Neuron (in vitro differentiated cells): ENCODE data around the gene CSRP2.

Source experiments
- H2AFZ ChIP-seq: one replicate; pipeline ENCODE4 v1.6.1; 2013; ENCODE audit warnings: low read depth, mild to moderate bottlenecking, inconsistent platforms, low read length, moderate library complexity
- H3K27me3 ChIP-seq: one replicate; pipeline ENCODE4 v1.6.1; 2013; ENCODE audit warnings: low read length; ENCODE audit not compliant: insufficient read depth
- H3K36me3 ChIP-seq: one replicate; pipeline ENCODE4 v1.6.1; 2013; ENCODE audit warnings: low read length; ENCODE audit not compliant: insufficient read depth
- H3K4me1 ChIP-seq: one replicate; pipeline ENCODE4 v1.6.1; 2013; ENCODE audit warnings: low read length; ENCODE audit not compliant: insufficient read depth
- H3K4me3 ChIP-seq: 2 replicates; pipeline ENCODE4 v1.5.1; 2013; ENCODE audit warnings: mild to moderate bottlenecking, low read length, moderate library complexity
- H3K9me3 ChIP-seq: one replicate; pipeline ENCODE4 v1.6.1; 2013; ENCODE audit warnings: low read length

The CSRP2 gene

DNA sequence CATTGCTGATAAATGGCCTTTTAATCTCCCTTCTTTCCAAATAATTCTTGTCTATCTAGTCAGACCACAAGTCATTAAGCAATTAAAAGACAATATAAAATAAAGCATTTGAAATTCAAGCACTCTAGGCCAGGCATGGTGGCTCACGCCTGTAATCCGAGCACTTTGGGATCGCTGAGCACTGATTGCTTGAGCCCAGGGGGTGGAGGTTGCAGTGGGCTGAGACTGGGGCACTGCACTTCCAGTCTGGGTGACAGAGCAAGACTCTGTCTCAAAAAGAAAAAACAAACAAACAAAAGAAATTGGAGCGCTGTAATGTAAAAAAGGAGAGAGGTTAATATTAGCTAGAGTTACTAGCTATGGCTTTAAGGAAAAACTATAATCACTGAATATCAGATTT, 30.5 kb upstream of the CSRP2 start:
- no peaks in the 10 kb centered on the region for H3K36me3 ChIP-seq
- H3K27me3 ChIP-seq: no peaks in the 10 kb centered on the region
- no peak overlapping the region for H3K4me3 ChIP-seq
- H2AFZ ChIP-seq: no peak overlapping the region
- no peaks in the 10 kb centered on the region for H3K9me3 ChIP-seq
- H3K4me1 ChIP-seq: no peaks in the 10 kb centered on the region

DNA sequence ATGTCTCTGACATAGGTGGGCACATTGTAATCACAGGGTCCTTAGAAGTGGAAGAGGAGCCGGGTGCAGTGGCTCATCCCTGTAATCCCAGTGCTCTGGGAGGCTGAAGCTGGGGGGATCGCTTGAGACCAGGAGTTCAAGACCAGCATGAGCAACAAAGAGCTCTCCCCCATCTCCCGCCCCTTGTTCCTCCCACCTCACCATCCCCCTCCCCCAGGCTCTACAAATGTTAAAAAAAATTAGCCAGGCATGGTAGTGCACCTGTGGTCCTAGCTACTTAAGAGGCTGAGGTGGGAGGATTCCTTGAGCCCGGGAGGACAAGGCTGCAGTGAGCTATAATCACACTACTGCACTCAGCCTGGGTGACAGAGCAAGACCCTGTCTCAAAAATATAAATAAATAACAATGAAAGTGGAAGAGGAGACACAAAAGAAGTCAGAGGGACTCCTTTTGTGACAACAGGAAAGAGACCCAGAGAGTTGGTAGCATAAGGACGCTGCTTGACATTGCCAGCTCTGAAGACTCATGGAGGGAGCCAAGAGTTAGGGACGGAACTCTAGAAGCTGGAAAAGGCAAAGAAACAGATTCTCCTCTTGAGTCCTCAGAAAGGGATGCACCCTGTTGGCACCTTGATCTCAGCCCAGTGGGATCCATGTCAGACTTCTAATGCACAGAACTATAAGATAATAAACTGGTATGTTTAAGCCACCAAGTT, 29.6 kb upstream of the CSRP2 start:
- no peak overlapping the region for H2AFZ ChIP-seq
- no peaks in the 10 kb centered on the region for H3K9me3 ChIP-seq
- H3K27me3 ChIP-seq: no peaks in the 10 kb centered on the region
- no peaks in the 10 kb centered on the region for H3K4me1 ChIP-seq
- H3K4me3 ChIP-seq: no peak overlapping the region
- no peaks in the 10 kb centered on the region for H3K36me3 ChIP-seq

DNA sequence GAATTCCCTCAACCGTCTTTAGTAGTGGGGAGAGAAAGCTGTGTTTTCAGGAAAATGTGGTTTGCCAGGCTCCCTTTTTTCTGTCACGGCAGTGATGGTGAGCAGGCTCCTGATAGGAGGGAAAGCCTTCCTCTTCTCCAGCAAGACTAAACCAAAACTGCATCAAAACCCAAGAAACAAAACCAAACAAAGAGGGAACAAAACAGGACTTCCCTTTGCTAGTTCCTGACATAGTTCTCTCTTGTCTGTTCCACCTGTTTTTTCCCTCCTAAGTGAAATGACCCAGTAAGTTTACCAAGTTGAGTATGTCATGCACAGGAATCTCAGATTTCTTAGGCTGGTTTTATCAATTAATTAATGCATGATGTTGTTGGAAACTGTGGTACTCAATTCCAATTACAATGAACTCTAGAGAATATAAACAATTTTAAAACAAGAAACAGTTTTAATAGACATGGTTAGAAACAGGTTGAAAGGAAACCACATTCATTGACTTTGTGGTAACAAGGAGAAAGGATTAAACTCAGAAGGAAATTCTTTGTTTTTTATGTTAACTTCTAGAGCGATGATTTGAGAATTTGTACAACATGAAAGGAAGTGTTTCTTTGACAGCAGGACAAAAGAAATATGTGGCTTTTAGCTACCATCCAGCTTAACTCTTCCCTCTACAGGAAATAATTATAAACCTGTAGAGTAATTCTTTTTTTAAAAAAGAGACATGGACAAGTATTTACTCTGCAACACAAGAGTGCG, 23.0 kb upstream of the CSRP2 start:
- H3K4me1 ChIP-seq: no peaks in the 10 kb centered on the region

DNA sequence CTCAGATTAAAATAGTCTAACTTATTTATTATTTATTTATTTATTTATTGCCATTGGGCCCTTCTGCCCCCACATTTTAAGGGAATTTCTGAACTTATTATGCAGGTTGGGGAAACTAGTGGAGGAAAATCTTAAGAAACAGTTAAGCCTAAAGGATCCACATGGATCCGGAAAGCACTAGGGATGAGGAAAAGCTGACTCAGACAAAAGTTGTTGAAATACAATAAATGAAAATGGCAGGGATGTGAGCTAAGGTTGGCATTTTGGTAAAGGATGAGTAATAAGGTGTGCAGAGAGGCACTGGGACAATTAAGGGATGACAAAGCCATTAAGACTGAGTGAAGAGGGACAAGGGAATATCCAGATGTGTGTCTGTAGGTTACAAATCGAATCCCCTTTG, 20.7 kb upstream of the CSRP2 start:
- H2AFZ ChIP-seq: no peak overlapping the region
- no peaks in the 10 kb centered on the region for H3K9me3 ChIP-seq
- no peaks in the 10 kb centered on the region for H3K36me3 ChIP-seq
- H3K4me3 ChIP-seq: no peak overlapping the region
- H3K4me1 ChIP-seq: no peaks in the 10 kb centered on the region
- no peaks in the 10 kb centered on the region for H3K27me3 ChIP-seq

More for the DNA sequence above, 23.0 kb upstream of the CSRP2 start:
- Histone ChIP-seq H3K4me3 (no peak overlapping the region), H3K9me3 (no peaks in the 10 kb centered on the region), H3K36me3 (no peaks in the 10 kb centered on the region), H3K27me3 (no peaks in the 10 kb centered on the region), H2AFZ (no peak overlapping the region)

DNA sequence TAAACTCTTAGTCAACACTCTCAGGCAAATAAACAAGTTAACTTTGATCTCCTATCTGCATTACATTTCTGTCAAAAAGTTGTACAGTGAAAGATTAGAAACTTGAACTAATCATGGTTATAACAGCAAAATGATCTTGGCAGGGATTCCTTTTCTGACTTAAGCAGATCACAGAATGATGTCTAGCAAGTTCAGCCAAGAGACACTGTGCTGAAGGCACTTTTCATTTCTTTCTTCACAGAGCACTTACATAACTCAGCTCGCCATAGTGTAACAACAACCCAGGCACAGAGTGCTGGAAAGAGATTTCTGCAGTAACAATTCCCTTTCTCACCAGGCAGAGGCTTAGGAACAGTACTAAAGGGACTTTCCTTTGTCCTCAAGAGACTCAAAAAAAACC, 19.6 kb upstream of the CSRP2 start:
- no peaks in the 10 kb centered on the region for H3K36me3 ChIP-seq
- H2AFZ ChIP-seq: no peak overlapping the region
- no peaks in the 10 kb centered on the region for H3K9me3 ChIP-seq
- no peak overlapping the region for H3K4me3 ChIP-seq
- no peaks in the 10 kb centered on the region for H3K4me1 ChIP-seq
- H3K27me3 ChIP-seq: no peaks in the 10 kb centered on the region

DNA sequence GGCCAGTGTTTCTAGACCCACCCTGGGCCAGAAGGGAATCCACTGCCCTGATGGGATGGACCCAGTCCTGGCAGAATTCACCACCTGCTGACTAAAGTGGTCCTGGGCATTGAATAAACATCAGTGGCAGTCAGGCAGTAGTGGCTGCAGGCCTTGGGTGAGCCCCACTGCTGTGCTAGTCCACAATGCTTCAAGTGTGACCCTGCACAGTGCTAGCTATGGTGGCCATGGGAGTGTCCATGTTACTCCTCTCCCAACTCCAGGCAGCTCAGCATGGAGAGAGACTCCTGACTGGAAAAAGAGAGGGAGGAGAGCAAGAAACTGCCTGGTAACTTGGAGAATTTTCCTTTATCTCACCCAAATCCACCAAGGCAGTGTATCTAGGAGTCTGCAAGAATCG, 17.5 kb upstream of the CSRP2 start:
- Histone ChIP-seq H3K4me3 (no peak overlapping the region), H2AFZ (no peak overlapping the region), H3K4me1 (no peaks in the 10 kb centered on the region), H3K36me3 (no peaks in the 10 kb centered on the region), H3K9me3 (no peaks in the 10 kb centered on the region), H3K27me3 (no peaks in the 10 kb centered on the region)

DNA sequence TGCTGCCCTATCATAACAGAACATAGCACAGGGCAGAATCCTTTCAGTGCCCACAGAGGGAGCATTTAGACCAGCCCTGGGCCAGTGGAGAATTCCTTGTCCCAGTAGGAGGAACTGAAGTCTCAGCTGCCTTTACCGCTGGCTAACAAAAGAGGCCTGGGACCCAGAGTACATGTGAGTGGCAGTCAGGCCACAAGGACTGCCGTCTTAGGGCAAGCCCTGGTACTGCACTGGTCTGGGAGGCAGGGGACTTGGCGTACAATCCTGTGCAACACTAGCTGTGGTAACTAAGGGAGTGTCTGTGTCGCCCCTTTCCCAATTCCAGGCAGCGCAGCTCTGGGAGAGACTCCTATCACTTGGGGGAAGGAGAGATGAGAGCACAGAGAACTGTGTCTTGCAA, 17.0 kb upstream of the CSRP2 start:
- H3K4me1 ChIP-seq: no peaks in the 10 kb centered on the region
- H3K36me3 ChIP-seq: no peaks in the 10 kb centered on the region
- no peaks in the 10 kb centered on the region for H3K27me3 ChIP-seq
- H2AFZ ChIP-seq: no peak overlapping the region
- H3K4me3 ChIP-seq: no peak overlapping the region
- H3K9me3 ChIP-seq: no peaks in the 10 kb centered on the region

DNA sequence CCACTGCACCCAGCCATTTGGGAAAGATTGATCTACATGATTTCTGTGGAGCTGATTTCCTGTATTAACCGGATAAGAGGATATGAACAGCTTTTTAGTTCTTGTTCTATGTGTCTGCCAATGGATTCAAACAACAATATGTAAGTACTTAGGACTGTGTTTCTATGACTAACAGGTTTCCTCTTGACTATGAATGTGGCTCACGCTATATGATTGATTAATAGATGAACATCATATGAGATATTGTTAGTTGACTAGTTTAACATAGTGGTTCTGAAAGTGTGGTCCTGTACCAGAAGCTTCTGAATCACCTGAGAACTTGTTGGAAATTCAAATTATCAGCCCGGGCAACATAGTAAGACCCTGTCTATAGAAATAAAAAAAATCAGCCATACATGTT, 12.8 kb upstream of the CSRP2 start:
- no peaks in the 10 kb centered on the region for H3K36me3 ChIP-seq
- H3K27me3 ChIP-seq: no peaks in the 10 kb centered on the region
- H3K4me3 ChIP-seq: no peak overlapping the region
- no peaks in the 10 kb centered on the region for H3K9me3 ChIP-seq
- H2AFZ ChIP-seq: no peak overlapping the region
- no peaks in the 10 kb centered on the region for H3K4me1 ChIP-seq

DNA sequence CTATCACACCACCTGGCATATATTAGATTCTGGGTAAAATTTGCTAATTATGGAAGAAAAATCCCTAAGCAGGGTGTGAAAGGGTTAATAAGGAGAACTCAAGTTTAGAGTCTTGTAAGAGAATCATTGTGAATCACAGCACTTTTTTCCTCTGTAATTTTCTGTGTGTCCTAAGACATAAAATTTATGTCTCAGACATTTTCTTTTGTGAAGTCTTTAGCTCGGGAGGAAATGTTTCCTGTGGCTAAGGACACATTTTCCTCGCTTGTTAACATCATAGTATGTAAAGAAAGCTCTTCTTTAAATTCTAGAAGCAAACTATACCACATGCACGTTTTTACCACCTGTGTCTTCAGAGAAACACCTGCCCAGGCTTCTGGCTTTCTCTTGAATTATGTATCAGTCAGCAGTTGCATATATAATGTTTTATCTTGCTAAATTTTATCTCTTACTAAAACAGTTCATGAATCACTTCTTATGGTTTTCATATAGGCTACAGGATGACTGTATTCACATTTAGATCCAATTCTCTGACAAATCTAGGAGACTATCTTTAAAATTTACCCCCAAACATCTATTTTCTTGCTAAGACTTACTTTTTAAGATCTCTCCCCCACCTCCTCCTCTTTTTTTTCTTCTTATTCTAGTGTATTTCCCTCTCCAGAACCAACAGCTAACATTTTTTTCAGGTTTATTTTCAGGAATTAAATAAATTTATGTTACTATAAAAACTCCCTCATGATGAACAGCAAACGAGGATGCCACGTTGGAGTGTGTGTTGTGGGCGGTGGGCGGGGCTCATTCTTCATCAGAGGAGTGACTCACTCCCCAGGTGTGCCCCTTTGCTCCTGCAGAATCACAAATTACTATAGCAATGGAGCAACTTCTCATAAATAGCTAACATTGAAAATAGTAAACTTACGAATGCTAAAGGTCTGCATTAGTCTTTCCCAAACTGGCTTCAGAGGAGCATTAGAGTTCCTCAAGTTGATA, 11.6 kb upstream of the CSRP2 start:
- H3K4me3 ChIP-seq: no peak overlapping the region
- H3K9me3 ChIP-seq: no peaks in the 10 kb centered on the region
- H2AFZ ChIP-seq: no peak overlapping the region
- no peaks in the 10 kb centered on the region for H3K4me1 ChIP-seq
- H3K27me3 ChIP-seq: no peaks in the 10 kb centered on the region
- H3K36me3 ChIP-seq: no peaks in the 10 kb centered on the region

DNA sequence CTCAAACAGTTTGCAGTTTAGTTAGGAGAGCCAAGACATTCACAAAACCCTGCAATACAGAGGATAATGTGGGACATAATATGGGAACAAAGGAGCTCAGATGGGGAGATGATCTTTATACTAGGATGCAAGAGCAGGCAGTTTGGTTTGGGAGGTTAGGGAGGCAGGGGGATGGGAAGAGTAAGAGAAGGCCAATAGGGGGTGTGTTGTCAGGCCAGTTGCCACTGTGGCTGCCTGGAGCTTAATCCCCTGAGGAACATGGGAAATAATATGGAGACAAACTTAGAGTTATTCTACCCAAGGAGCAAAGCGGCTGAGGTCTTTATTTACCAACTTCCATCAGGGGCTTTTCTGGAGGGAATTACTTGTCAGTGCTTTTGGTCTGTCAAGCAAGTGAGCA, 10.0 kb upstream of the CSRP2 start:
- no peaks in the 10 kb centered on the region for H3K36me3 ChIP-seq
- H2AFZ ChIP-seq: no peak overlapping the region
- no peaks in the 10 kb centered on the region for H3K9me3 ChIP-seq
- no peaks in the 10 kb centered on the region for H3K4me1 ChIP-seq
- no peak overlapping the region for H3K4me3 ChIP-seq
- no peaks in the 10 kb centered on the region for H3K27me3 ChIP-seq

DNA sequence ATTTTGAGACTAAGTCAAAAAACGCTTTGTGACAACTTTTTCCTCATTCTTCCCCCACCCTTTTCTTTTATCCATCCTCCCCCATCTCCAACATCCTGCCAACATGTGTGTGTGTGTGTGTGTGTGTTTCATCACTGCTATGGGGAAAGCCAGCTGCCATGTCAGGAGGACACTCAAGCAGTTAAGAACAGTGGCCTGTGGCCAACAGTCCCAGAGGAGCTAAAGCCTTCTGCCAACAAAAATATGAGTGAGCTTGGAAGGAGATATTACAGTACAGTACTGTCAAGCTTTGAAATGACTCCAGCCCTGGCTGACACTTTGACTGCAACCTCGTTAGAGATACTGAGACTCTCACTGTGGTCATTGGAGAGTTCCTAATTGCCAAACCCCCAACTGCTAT, 5.0 kb upstream of the CSRP2 start:
- Histone ChIP-seq H3K36me3 (no peaks in the 10 kb centered on the region), H3K27me3 (no peaks in the 10 kb centered on the region), H3K9me3 (no peaks in the 10 kb centered on the region), H3K4me1 (peaks cover 10% of the 10 kb centered on the region), H2AFZ (no peak overlapping the region), H3K4me3 (no peak overlapping the region)

DNA sequence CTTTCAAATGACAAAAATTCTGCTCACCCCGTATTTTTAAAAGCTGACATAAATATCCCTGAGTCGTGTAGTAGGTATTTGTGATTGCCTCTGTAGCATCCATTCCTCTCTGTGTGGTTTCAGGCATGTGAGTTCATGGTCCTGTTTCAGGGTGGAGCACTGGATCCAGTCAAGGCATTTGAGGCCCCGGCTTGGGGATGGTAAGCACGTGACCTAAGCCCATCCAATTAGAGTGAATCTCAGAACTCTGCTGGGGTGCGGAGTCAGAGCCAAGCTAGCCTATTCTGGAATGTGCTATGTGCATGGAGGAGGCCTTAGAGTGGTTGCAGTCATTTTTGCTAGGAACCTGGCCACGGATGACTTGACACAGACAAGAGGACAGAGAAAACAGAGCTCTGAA, 4.3 kb upstream of the CSRP2 start:
- H3K9me3 ChIP-seq: no peaks in the 10 kb centered on the region
- H3K36me3 ChIP-seq: no peaks in the 10 kb centered on the region
- H3K4me1 ChIP-seq: peaks cover 10% of the 10 kb centered on the region
- no peak overlapping the region for H3K4me3 ChIP-seq
- no peaks in the 10 kb centered on the region for H3K27me3 ChIP-seq
- H2AFZ ChIP-seq: no peak overlapping the region

DNA sequence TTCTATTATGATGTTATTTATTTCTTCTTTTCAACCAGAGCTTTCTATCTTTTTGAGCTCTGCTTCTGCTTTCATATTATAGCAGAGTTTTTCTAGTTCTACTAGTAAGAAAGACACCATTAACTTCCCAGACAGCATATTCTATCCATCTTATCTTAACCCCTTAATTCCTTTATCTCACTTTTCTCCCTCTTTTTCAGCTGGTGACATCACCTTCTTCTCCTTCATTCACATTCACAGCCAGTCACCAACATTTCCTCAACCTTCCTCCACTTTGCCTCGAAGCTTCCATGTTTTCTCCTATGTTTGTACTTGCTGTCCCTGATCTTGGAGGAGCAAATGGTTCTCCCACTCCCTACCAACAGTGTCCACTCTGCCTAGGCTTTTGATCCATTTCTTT, 3.5 kb upstream of the CSRP2 start:
- no peaks in the 10 kb centered on the region for H3K9me3 ChIP-seq
- H3K4me3 ChIP-seq: no peak overlapping the region
- H3K27me3 ChIP-seq: no peaks in the 10 kb centered on the region
- H3K36me3 ChIP-seq: no peaks in the 10 kb centered on the region
- peaks cover 13% of the 10 kb centered on the region for H3K4me1 ChIP-seq
- no peak overlapping the region for H2AFZ ChIP-seq
